Measurements from ENCODE around the gene MAP2K5. TPM values are rescaled to one million over a fixed set of nuclear protein-coding genes. Genes with fewer than 3 reads are reported as not detected.

The MAP2K5 gene
- total RNA-seq, 2 donors from 2014 or later: 36.2 to 37.8 TPM

DNA sequence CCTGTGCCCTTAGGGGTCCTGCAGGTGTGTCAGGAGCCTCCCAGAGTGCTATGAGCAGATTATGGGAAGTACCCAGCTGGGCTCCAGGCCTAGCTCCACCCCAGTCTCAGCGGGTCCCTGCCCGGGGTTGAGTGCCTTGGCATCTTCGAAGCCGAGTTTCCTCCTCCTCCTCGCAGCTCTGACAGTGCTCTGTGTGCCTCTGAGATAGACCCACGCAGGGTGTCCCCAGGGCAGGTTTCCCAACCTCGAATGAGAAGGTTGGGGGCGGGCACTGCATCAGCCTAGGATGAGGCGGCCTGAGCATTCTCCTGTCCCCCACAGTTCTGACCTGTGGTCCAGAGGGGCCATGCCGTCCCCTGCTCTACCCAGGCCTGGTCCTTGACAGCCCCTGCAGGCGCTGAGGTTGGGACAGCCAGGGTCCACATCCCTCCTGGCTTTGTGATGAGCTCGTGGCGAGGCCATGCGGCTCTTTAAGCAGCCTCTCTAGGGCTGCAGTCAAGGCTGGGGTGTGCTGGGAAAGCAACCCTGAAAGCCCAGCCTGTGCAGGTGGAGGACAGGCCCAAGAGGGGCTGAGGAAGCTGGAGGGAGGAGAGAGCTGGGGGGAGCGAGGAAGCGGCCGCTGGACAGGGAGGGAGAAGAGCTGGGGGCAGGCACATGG, 262.6 kb downstream of the MAP2K5 start:
- Mint-ChIP-seq H3K27me3 (ENCODE audit: low read depth) (no peaks in the 10 kb centered on the region), H3K4me1 (ENCODE audit: low read depth) (no peaks in the 10 kb centered on the region), H3K36me3 (ENCODE audit: insufficient read depth in 2 of 2) (no peaks in the 10 kb centered on the region), H3K4me3 (no peak overlapping the region), H3K27ac (no peak overlapping the region), H3K9me3 (no peaks in the 10 kb centered on the region)
- ATAC-seq (replicated peaks in 1 of 2) (no peak), DNase-seq (no peak)

DNA sequence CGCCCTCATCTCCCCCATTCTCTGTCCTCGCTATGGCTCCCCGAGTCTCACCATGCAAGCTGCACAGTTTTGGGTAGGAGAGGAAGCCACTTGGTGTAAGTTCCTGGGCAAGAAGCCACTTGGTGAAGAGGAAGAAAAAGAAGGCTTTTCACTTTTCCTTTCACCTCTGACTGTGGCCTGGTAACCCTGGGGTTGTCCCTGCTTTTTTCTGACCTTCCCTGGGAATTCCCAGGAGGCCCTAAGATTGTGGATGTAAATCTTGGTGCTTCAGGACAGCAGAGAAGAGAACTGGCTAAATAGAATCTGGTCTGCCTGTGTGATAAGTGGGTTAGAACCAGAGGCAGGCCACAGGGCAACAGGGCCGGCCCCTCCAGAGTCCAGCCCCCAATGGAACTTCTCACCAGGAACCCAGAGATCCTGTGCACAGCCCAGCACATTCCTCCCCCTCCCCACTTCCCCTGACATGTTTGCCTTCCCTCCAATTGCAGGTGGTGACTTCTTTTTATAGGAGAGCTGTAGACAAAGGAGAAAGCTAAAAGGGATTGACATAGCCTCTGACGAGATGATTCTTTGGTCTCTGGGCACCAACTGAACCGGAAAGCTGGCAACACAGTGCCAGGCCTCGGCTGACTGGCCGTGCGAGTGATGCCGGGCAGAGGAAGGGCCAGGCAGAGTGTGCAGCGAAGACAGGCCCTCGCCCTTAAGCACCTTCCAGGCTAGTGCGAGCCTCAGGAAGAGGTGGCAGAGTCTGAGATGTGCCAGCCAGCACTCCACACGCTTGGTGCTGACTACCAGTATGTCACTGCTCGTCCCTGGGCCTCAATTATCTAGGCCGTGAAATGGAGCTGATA, 263.4 kb downstream of the MAP2K5 start:
- Mint-ChIP-seq H3K27me3 (ENCODE audit: low read depth) (no peaks in the 10 kb centered on the region), H3K4me1 (ENCODE audit: low read depth) (no peaks in the 10 kb centered on the region), H3K4me3 (no peak overlapping the region), H3K9me3 (no peaks in the 10 kb centered on the region), H3K27ac (no peak overlapping the region), H3K36me3 (ENCODE audit: insufficient read depth in 2 of 2) (no peaks in the 10 kb centered on the region)
- no peak for DNase-seq
- no peak for ATAC-seq (replicated peaks in 1 of 2)

GRCh38 chr15:67806536-67806935, 264.0 kb downstream of the MAP2K5 start:
- H3K36me3 Mint-ChIP-seq (ENCODE audit: insufficient read depth in 2 of 2): no peaks in the 10 kb centered on the region
- no peaks in the 10 kb centered on the region for H3K9me3 Mint-ChIP-seq
- ATAC-seq (replicated peaks in 1 of 2) (no peak), DNase-seq (no peak)
- H3K27me3 Mint-ChIP-seq (ENCODE audit: low read depth): no peaks in the 10 kb centered on the region
- no peak overlapping the region for H3K4me3 Mint-ChIP-seq
- H3K27ac Mint-ChIP-seq: no peak overlapping the region
- no peaks in the 10 kb centered on the region for H3K4me1 Mint-ChIP-seq (ENCODE audit: low read depth)

DNA sequence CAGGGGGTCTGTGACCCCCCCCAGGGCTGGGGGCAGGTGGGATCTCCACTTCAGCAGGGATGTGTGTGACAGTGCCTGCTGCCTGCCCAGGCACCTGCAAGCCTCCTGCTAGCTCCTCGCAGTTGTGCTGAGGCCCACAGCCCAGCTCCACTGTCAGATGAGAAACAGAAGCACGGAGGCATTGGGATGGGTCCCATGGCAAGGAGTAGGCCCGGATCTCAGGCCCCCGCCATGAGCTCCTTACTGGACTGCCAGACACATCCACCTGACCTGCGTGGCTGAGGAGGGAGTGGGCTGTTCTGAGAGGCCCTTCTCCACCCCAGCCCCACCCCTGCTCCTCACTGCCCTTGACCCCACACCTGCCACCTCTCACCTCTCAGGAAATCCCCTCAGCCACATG, 264.6 kb downstream of the MAP2K5 start:
- Mint-ChIP-seq H3K4me1 (ENCODE audit: low read depth) (no peaks in the 10 kb centered on the region), H3K36me3 (ENCODE audit: insufficient read depth in 2 of 2) (no peaks in the 10 kb centered on the region), H3K27me3 (ENCODE audit: low read depth) (no peaks in the 10 kb centered on the region), H3K9me3 (no peaks in the 10 kb centered on the region), H3K4me3 (no peak overlapping the region), H3K27ac (no peak overlapping the region)
- DNase-seq (no peak), ATAC-seq (replicated peaks in 1 of 2) (no peak)

- Mint-ChIP-seq H3K4me3 (no peak overlapping the region), H3K36me3 (ENCODE audit: insufficient read depth in 2 of 2) (no peaks in the 10 kb centered on the region), H3K9me3 (no peaks in the 10 kb centered on the region), H3K27ac (no peak overlapping the region), H3K4me1 (ENCODE audit: low read depth) (no peaks in the 10 kb centered on the region), H3K27me3 (ENCODE audit: low read depth) (no peaks in the 10 kb centered on the region)
- ATAC-seq (replicated peaks in 1 of 2) (no peak), DNase-seq (no peak)
These were observed 265.3 kb downstream of the MAP2K5 start for GRCh38 chr15:67807836-67808235.

DNA sequence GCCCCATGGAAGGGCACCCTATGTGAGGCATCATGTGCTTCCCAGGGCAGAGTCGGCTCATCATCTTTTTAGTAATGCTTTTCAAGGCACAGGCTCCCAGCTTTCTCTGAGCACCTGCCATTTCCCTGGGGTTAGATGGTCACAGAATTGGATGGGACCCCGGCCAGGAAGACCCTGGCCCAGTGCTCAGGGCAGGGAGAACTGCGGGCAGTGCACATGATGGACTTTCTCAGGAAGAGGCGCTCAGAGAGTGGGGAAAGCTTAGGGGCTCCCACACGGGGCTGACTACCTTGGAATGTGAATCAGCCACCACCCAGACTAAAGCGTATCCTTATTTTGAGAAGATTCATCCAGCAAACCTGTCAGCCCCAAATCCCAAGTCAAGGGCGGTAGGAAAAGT, 266.3 kb downstream of the MAP2K5 start:
- Mint-ChIP-seq H3K27me3 (ENCODE audit: low read depth) (no peaks in the 10 kb centered on the region), H3K27ac (no peak overlapping the region), H3K4me1 (ENCODE audit: low read depth) (no peaks in the 10 kb centered on the region), H3K36me3 (ENCODE audit: insufficient read depth in 2 of 2) (no peaks in the 10 kb centered on the region), H3K9me3 (no peaks in the 10 kb centered on the region), H3K4me3 (no peak overlapping the region)
- DNase-seq: no peak
- ATAC-seq (replicated peaks in 1 of 2): no peak

DNA sequence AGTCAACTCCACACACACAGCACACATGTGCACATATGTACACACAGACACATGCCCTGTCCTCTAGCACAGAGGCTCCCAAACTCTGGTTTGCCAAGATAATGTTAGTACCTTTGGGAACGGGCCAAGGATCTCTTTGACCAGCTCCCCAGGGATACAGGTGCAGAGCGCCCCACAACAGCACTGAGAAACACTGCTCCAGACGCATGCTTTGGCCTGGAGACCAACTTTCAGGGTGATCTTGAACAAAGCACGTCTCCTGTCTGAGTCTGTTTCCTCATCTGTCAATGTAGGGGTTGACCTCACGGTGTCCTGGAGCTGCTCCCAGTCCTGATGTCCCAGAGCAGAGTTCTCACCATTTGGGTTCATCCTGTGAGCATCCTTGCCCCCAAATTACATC, 266.9 kb downstream of the MAP2K5 start:
- DNase-seq (no peak), ATAC-seq (replicated peaks in 1 of 2) (no peak)
- Mint-ChIP-seq H3K27ac (no peak overlapping the region), H3K36me3 (ENCODE audit: insufficient read depth in 2 of 2) (no peaks in the 10 kb centered on the region), H3K4me1 (ENCODE audit: low read depth) (no peaks in the 10 kb centered on the region), H3K9me3 (no peaks in the 10 kb centered on the region), H3K4me3 (no peak overlapping the region), H3K27me3 (ENCODE audit: low read depth) (no peaks in the 10 kb centered on the region)

GRCh38 chr15:67809866-67810265, 267.4 kb downstream of the MAP2K5 start:
- H3K27me3 Mint-ChIP-seq (ENCODE audit: low read depth): no peaks in the 10 kb centered on the region
- no peak overlapping the region for H3K27ac Mint-ChIP-seq
- no peaks in the 10 kb centered on the region for H3K4me1 Mint-ChIP-seq (ENCODE audit: low read depth)
- no peaks in the 10 kb centered on the region for H3K36me3 Mint-ChIP-seq (ENCODE audit: insufficient read depth in 2 of 2)
- H3K4me3 Mint-ChIP-seq: no peak overlapping the region
- no peaks in the 10 kb centered on the region for H3K9me3 Mint-ChIP-seq
- no peak for ATAC-seq (replicated peaks in 1 of 2)
- DNase-seq: no peak

GRCh38 chr15:67812241-67812644, 269.7 kb downstream of the MAP2K5 start:
- Mint-ChIP-seq H3K4me1 (ENCODE audit: low read depth) (no peaks in the 10 kb centered on the region), H3K9me3 (no peaks in the 10 kb centered on the region), H3K4me3 (no peak overlapping the region), H3K27ac (no peak overlapping the region), H3K27me3 (ENCODE audit: low read depth) (no peaks in the 10 kb centered on the region), H3K36me3 (ENCODE audit: insufficient read depth in 2 of 2) (no peaks in the 10 kb centered on the region)
- ATAC-seq (replicated peaks in 1 of 2): no peak
- DNase-seq: no peak

GRCh38 chr15:67813104-67813634, 270.7 kb downstream of the MAP2K5 start:
- Mint-ChIP-seq H3K36me3 (ENCODE audit: insufficient read depth in 2 of 2) (no peaks in the 10 kb centered on the region), H3K27me3 (ENCODE audit: low read depth) (peaks cover 8% of the 10 kb centered on the region), H3K9me3 (no peaks in the 10 kb centered on the region), H3K4me1 (ENCODE audit: low read depth) (no peaks in the 10 kb centered on the region), H3K4me3 (no peak overlapping the region), H3K27ac (no peak overlapping the region)
- no peak for DNase-seq
- no peak for ATAC-seq (replicated peaks in 1 of 2)

- ATAC-seq (replicated peaks in 1 of 2) (no peak), DNase-seq (no peak)
- no peaks in the 10 kb centered on the region for H3K36me3 Mint-ChIP-seq (ENCODE audit: insufficient read depth in 2 of 2)
- no peak overlapping the region for H3K4me3 Mint-ChIP-seq
- no peaks in the 10 kb centered on the region for H3K9me3 Mint-ChIP-seq
- peaks cover 22% of the 10 kb centered on the region for H3K27me3 Mint-ChIP-seq (ENCODE audit: low read depth)
- H3K27ac Mint-ChIP-seq: no peak overlapping the region
- peaks cover 10% of the 10 kb centered on the region for H3K4me1 Mint-ChIP-seq (ENCODE audit: low read depth)
These were observed 272.6 kb downstream of the MAP2K5 start for GRCh38 chr15:67815036-67815592.

DNA sequence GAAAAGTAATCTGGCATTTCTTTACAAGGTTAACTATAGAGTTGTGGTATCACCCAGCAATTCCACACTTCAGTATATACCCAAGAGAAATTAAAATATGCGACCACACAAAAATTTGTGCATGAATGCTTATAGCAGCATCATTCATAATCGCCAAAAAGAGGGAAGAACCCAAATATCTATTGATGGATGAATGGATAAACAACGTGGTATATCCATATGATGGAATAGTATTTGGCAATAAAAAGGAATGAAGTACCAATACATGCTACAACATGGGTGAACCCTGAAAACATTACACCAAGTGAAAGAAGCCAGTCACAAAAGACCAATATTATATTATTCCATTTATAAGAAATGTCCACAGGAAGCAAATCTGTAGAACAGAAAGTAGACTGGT, 274.2 kb downstream of the MAP2K5 start:
- Mint-ChIP-seq H3K9me3 (no peaks in the 10 kb centered on the region), H3K4me3 (no peak overlapping the region), H3K4me1 (ENCODE audit: low read depth) (peaks cover 26% of the 10 kb centered on the region), H3K27ac (no peak overlapping the region), H3K36me3 (ENCODE audit: insufficient read depth in 2 of 2) (no peaks in the 10 kb centered on the region), H3K27me3 (ENCODE audit: low read depth) (peaks cover 37% of the 10 kb centered on the region)
- DNase-seq (no peak), ATAC-seq (replicated peaks in 1 of 2) (no peak)

DNA sequence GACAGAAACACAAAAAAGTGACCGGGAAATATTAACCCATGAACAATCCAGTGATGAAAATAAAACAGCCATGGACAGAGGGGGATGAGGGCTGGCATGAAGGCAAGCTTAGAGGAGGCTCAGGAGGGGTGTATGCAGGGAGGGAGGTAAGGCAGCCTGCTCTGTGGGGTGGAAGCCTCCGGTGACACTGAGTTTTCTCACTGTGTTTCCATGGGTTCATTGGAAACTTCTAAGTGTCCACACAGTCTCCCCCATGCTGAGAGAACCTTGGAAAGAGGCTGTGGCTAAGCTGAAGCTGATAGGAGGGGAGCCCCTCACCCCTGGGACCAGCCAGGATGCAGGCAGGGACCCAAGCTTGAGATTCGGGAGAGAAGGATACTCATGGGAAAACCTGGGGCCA, 276.0 kb downstream of the MAP2K5 start:
- H3K36me3 Mint-ChIP-seq (ENCODE audit: insufficient read depth in 2 of 2): no peaks in the 10 kb centered on the region
- no peak for DNase-seq
- peaks cover 52% of the 10 kb centered on the region for H3K27me3 Mint-ChIP-seq (ENCODE audit: low read depth)

More for the DNA sequence above, 276.0 kb downstream of the MAP2K5 start:
- Mint-ChIP-seq H3K27ac (no peak overlapping the region), H3K4me1 (ENCODE audit: low read depth) (peaks cover 39% of the 10 kb centered on the region), H3K4me3 (no peak overlapping the region), H3K9me3 (no peaks in the 10 kb centered on the region)
- ATAC-seq (replicated peaks in 1 of 2): no peak

Data from activated T-cell treated with anti-CD3 and anti-CD28 coated beads, Interleukin-2, amount 50 U/mL, for 72 hours (primary cell).